Activated T-helper 2 cell treated with anti-CD3 and anti-CD28 coated beads, Interferon-gamma antibody, Interleukin-2, Interleukin-4, amounts not matched to agents 10 μg/mL and 5 μg/mL and 100 μg/mL, durations not matched to agents 14 hours and 24 hours and 36 hours (primary cell): ENCODE data around the gene GEMIN5. TPM values are rescaled to one million over a fixed set of nuclear protein-coding genes. Genes with fewer than 3 reads are reported as not detected.
"Not testable (repeated sequence)": the region's sequence is repeated elsewhere in the genome, so short reads cannot be mapped to it uniquely, and the experiment has no call there.

Source experiments
- DNase-seq: peaks from one replicate; pipeline ENCODE4 v3.0.0; 2021; ENCODE audit warnings: low spot score
- H3K27ac Mint-ChIP-seq: one replicate; pipeline ENCODE4 v1.8.0; 2021; ENCODE audit warnings: mixed read lengths
- H3K27me3 Mint-ChIP-seq: one replicate; pipeline ENCODE4 v1.8.0; 2021; ENCODE audit warnings: low read depth, mixed read lengths
- H3K36me3 Mint-ChIP-seq: one replicate; pipeline ENCODE4 v1.8.0; 2021; ENCODE audit warnings: low read depth, mixed read lengths
- H3K4me1 Mint-ChIP-seq: one replicate; pipeline ENCODE4 v1.8.0; 2021; ENCODE audit warnings: low read depth, mixed read lengths
- H3K4me3 Mint-ChIP-seq: one replicate; pipeline ENCODE4 v1.8.0; 2021; ENCODE audit warnings: low read depth, mild to moderate bottlenecking, moderate library complexity, mixed read lengths
- H3K9me3 Mint-ChIP-seq: one replicate; pipeline ENCODE4 v1.8.0; 2021; ENCODE audit warnings: mixed read lengths
- intact Hi-C: fragments of 100-400 bp; cut with micrococcal nuclease; formaldehyde crosslinking; loops from one replicate; pipeline ENCODE4 v1.15.1; 2023
- total RNA-seq: library from RNA; stranded (reverse); gene quantifications from 2 replicates; pipeline ENCODE4 v1.2.3, GENCODE V29; 2022

Gene GEMIN5, protein sequence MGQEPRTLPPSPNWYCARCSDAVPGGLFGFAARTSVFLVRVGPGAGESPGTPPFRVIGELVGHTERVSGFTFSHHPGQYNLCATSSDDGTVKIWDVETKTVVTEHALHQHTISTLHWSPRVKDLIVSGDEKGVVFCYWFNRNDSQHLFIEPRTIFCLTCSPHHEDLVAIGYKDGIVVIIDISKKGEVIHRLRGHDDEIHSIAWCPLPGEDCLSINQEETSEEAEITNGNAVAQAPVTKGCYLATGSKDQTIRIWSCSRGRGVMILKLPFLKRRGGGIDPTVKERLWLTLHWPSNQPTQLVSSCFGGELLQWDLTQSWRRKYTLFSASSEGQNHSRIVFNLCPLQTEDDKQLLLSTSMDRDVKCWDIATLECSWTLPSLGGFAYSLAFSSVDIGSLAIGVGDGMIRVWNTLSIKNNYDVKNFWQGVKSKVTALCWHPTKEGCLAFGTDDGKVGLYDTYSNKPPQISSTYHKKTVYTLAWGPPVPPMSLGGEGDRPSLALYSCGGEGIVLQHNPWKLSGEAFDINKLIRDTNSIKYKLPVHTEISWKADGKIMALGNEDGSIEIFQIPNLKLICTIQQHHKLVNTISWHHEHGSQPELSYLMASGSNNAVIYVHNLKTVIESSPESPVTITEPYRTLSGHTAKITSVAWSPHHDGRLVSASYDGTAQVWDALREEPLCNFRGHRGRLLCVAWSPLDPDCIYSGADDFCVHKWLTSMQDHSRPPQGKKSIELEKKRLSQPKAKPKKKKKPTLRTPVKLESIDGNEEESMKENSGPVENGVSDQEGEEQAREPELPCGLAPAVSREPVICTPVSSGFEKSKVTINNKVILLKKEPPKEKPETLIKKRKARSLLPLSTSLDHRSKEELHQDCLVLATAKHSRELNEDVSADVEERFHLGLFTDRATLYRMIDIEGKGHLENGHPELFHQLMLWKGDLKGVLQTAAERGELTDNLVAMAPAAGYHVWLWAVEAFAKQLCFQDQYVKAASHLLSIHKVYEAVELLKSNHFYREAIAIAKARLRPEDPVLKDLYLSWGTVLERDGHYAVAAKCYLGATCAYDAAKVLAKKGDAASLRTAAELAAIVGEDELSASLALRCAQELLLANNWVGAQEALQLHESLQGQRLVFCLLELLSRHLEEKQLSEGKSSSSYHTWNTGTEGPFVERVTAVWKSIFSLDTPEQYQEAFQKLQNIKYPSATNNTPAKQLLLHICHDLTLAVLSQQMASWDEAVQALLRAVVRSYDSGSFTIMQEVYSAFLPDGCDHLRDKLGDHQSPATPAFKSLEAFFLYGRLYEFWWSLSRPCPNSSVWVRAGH (N-terminal part only)
- 33.9 and 36.7 TPM in 2 replicates for total RNA-seq

DNA sequence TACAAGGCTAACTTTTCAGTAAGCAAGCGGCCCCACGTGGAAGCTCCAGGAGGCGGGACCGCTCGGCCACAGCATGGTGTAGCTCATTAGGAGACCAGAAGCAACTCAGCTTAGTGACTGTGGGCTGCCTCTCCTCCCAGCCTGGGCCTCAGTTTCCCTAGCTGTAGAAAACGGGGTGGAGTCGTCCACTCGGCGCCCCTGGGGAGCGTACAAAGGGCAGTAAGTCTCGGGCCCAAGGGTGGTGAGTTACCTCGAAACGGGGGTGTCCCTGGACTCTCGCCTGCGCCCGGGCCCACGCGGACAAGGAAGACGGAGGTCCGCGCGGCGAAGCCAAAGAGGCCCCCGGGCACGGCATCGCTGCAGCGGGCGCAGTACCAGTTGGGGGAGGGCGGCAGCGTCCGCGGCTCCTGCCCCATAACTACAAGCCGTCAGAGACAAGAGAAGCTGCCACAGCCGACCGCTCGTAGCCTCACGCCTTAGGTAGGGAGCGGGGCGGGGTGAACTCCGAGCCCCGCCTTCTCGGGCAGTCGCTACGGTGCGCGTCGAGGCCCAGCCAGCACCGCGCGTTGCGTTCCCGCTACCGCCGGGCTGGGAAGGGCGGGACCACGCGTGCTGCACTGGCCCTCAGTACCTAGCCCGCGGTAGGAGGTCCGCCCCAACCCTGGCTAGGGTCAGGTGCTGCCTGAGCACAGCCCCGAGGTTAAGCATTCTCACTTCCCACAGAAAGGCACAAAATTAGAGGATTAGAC is at the start of gene GEMIN5:
Gene GEMIN5, minus strand, starts transcription at position 494 of the 749 bp plus-strand sequence. Its CDS starts 78 bp downstream, at position 416.
- Mint-ChIP-seq H3K27me3 (no peaks in the 10 kb centered on the region), H3K36me3 (peaks cover 27% of the 10 kb centered on the region), H3K4me1 (peaks cover 42% of the 10 kb centered on the region), H3K9me3 (no peaks in the 10 kb centered on the region), H3K4me3 (peak within 1 kb of the TSS; percentile 89), H3K27ac (peak within 1 kb of the TSS; percentile 79)
- peak; percentile 80 for DNase-seq
- intact Hi-C loops, result loop anchor here (1.0 kb wide), 1 partner anchor 80 kb away; the partner anchor contains the start of gene CNOT8

DNA sequence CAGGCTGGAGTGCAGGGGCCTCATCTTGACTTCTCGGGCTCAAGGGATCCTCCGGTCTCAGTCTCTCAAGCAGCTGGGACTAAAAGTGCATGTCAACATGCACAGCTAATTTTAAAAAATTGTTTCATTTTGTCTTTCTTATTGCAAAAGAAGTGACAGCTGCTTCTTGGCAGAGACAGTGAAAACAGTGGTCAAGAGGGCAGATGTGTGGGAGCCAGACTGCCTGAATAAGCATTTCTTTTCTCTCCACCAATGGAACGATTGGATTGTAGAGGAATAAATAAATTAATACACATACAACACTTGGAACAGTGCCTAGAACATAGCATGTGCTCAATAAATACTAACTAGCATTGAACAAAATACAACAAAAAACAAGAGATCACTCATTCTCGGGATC is 48.1 kb upstream of the GEMIN5 start:
- Mint-ChIP-seq H3K9me3 (no peaks in the 10 kb centered on the region), H3K4me3 (no peak overlapping the region), H3K4me1 (no peaks in the 10 kb centered on the region), H3K27ac (no peak overlapping the region), H3K36me3 (no peaks in the 10 kb centered on the region), H3K27me3 (peaks cover 18% of the 10 kb centered on the region)
- DNase-seq, result no peak
- intact Hi-C loops, result no loop called here

DNA sequence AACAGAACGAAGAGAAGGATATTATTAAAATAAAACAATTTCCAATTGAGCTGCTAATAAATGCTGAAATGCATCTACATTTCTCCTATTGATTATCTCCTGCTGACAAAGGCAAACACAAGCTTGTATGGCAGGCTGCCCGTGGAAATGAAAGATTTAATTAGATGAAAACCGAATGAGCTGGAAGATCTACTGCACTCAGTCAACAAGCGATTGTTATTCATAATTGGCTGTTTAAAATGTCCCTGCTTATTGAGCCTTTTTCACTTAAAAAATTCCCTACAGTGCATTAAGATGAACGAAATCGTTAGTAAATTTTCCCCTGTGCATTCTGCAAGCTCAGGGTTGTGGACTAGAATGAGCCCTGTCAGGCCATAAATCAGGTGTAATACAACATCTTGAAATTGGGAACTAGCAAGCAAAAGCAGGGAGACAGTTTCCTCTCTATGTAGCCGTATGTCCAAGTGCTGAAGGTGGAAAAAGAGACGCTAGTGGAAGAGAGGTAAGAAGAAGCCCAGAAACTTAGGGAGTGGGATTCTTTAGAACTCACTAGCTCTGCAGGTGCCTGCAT is 47.0 kb upstream of the GEMIN5 start:
- Mint-ChIP-seq H3K27me3 (peaks cover 18% of the 10 kb centered on the region), H3K27ac (no peak overlapping the region), H3K36me3 (no peaks in the 10 kb centered on the region), H3K4me1 (no peaks in the 10 kb centered on the region), H3K4me3 (no peak overlapping the region), H3K9me3 (no peaks in the 10 kb centered on the region)
- DNase-seq, result no peak
- intact Hi-C loops, result no loop called here

DNA sequence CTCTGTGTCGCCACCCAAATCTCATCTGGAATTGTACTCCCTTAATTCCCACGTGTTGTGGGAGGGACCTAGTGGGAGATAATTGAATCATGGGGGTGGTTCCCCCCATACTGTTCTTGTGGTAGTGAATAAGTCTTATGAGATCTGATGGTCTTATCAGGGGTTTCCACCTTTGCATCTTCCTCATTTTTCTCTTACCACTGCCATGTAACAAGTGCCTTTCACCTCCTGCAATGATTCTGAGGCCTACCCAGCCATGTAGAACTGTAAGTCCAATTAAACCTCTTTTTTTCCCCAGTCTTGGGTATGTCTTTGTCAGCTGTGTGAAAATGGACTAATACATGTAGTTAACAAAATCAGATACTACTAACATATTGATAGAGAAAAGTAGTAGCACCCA is 40.3 kb upstream of the GEMIN5 start:
- H3K27me3 Mint-ChIP-seq, H3K36me3 Mint-ChIP-seq, H3K4me1 Mint-ChIP-seq, intact Hi-C loops, H3K9me3 Mint-ChIP-seq, DNase-seq, H3K4me3 Mint-ChIP-seq, H3K27ac Mint-ChIP-seq: not testable (repeated sequence)

DNA sequence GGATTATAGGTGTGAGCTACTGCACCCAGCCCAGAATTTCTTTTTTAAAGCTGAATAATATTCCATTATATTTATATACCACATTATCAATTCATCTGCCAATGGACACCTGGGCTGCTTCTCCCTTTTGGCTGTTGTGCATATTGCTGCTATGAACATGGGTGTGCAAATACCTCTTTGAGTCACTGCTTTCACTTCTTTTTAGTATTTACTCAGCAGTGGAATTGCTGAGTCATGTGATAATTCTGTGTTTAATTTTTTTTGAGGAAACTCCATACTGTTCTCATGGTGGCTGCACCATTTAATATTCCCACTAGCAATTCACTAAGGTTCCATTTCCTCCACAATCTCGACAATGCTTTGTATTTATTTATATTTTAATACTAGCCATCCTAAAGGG is 39.4 kb upstream of the GEMIN5 start:
- no peak for DNase-seq

DNA sequence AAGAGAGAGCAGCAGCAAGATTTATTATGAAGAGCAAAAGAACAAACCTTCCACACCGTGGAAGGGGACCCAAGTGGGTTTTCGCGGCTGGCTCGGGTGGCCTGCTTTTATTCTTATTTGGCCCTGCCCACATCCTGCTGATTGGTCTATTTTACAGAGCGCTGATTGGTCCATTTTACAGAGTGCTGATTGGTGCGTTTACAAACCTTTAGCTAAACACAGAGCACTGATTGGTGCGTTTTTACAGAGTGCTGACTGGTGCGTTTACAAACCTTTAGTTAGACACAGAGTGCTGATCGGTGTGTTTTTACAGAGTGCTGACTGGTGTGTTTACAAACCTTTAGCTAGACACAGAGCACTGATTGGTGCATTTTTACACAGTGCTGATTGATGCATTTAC is 38.1 kb upstream of the GEMIN5 start:
- DNase-seq, intact Hi-C loops, H3K27me3 Mint-ChIP-seq, H3K4me1 Mint-ChIP-seq, H3K27ac Mint-ChIP-seq, H3K9me3 Mint-ChIP-seq, H3K36me3 Mint-ChIP-seq, H3K4me3 Mint-ChIP-seq: not testable (repeated sequence)

More for the DNA sequence above, 39.4 kb upstream of the GEMIN5 start:
- H3K4me1 Mint-ChIP-seq, result no peaks in the 10 kb centered on the region
- intact Hi-C loops, result no loop called here
- no peaks in the 10 kb centered on the region for H3K9me3 Mint-ChIP-seq
- H3K27ac Mint-ChIP-seq, result no peak overlapping the region
- no peaks in the 10 kb centered on the region for H3K27me3 Mint-ChIP-seq
- H3K4me3 Mint-ChIP-seq, result no peak overlapping the region
- H3K36me3 Mint-ChIP-seq, result peaks cover 3% of the 10 kb centered on the region

DNA sequence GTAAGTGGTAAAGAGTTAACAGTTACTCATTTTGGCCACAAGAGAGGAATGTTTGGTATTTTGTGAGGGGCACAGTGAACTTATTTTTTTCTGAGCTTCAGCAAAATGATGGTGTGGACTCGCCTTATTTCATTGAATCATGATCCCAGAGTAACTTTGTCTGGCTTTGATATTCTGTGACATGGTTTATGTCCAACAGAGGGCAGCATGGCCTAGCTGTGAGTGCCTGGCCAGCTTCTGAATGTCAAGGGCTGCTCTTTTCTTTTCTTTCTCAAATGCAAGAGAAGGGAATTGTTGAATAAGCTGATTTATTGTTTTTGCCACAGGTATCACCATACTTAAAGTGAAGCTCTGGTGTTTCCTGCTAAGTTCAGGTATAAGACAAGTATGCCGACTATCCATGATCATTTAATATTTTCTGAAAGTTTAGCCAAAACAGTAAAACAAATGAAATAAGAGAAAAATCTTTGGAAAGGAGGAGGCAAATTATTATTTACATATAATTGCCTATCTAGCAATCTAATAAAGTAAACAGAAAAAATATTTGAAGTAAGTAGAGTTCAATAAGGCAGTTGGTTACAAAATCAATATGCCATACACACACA is 34.6 kb upstream of the GEMIN5 start:
- intact Hi-C loops, result no loop called here
- no peak for DNase-seq
- Mint-ChIP-seq H3K9me3 (no peaks in the 10 kb centered on the region), H3K4me1 (no peaks in the 10 kb centered on the region), H3K27ac (no peak overlapping the region), H3K4me3 (no peak overlapping the region), H3K27me3 (no peaks in the 10 kb centered on the region), H3K36me3 (peaks cover 13% of the 10 kb centered on the region)

DNA sequence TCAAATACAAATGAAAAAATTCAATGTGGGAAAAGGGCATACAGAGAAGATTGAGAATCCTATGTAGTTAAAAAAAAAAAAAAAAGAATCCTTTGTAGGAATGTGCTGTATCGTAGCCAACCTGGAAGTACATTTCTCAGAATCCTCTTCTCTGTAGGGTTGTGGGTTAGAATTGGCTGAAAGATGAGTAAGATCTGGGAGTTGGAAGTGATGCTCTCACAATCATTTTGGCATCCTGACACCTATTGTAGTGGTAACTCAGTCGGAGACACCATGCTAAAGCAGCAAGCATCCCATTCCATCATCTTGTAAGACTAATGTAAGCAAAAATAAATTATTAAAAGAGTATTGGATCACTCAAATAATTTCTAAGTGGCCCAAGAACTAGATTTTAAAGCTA is 33.5 kb upstream of the GEMIN5 start:
- H3K36me3 Mint-ChIP-seq, result peaks cover 22% of the 10 kb centered on the region
- no peaks in the 10 kb centered on the region for H3K27me3 Mint-ChIP-seq
- no peak overlapping the region for H3K27ac Mint-ChIP-seq
- H3K4me3 Mint-ChIP-seq, result no peak overlapping the region
- H3K9me3 Mint-ChIP-seq, result no peaks in the 10 kb centered on the region
- intact Hi-C loops, result no loop called here
- no peaks in the 10 kb centered on the region for H3K4me1 Mint-ChIP-seq
- DNase-seq, result no peak

DNA sequence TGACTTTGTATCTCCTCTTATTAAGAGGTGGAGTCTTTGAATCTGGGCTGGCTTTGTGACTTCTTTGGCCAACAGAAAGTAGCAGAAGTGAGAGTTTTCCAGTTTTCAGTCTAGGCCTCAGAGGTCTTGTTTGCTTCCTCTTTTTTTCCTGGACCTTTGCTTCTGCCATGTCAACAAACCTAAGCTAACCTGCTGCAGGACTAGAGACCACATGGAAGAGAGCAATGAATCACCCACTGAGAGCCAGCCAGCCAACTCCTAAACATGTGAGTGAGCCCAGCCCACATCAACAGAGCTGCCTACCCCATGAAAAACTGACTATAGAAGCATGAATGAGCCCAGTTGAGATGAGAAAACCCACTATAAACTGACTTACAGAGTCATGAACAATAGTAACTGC is 32.7 kb upstream of the GEMIN5 start:
- H3K27ac Mint-ChIP-seq, result no peak overlapping the region
- H3K9me3 Mint-ChIP-seq, result no peaks in the 10 kb centered on the region
- no peaks in the 10 kb centered on the region for H3K27me3 Mint-ChIP-seq
- peaks cover 5% of the 10 kb centered on the region for H3K4me1 Mint-ChIP-seq
- intact Hi-C loops, result no loop called here
- DNase-seq, result no peak
- H3K4me3 Mint-ChIP-seq, result no peak overlapping the region
- H3K36me3 Mint-ChIP-seq, result peaks cover 28% of the 10 kb centered on the region

DNA sequence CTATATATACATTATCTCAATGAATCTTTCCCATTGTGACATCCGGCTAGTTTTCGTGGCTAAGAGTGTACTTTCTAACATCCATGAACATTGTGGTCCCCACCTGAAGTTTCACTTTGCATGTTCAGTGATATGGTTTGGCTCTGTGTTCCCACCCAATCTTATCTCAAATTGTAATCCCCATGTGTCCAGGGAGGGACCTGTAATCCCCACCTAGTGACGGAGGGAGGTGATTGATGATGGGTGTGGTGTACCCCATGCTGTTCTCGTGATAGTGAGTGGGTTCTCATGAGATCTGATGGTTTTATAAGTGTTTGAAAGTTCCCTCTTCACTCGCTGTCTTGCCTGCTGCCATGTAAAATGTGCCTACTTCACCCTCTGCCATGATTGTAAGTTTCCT is 30.9 kb upstream of the GEMIN5 start:
- H3K4me1 Mint-ChIP-seq, result peaks cover 11% of the 10 kb centered on the region
- no peak overlapping the region for H3K27ac Mint-ChIP-seq
- no peak for DNase-seq
- intact Hi-C loops, result no loop called here
- H3K27me3 Mint-ChIP-seq, result no peaks in the 10 kb centered on the region
- H3K4me3 Mint-ChIP-seq, result no peak overlapping the region
- H3K36me3 Mint-ChIP-seq, result peaks cover 33% of the 10 kb centered on the region
- H3K9me3 Mint-ChIP-seq, result no peaks in the 10 kb centered on the region

DNA sequence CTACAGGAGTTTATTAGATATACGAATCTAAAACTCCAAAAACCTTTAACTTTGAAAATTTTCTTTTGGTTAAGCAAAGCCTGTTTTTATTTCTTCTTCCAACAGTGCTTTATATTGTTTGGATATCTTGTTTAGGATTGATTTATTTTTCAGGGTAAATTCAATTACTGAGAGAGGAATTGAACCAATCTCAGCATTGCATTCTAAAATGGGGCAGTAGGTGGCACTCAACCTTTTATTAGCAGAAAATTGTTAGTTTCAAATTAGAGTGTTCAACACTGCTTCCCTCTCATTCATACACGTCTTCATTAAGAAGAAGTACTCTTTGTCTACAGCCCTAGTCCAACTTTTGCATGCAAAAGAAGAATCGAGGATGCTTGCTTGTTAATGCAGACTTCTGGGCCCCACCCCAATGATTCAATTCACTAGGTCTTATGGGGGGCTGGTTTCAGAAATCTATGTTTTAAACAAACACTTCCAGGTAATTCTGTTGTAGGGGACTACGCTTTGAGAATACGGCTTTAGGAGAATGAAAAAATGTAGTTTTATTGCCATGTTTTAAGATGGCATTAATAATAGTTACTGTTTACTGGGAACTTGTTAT is 29.5 kb upstream of the GEMIN5 start:
- Mint-ChIP-seq H3K9me3 (no peaks in the 10 kb centered on the region), H3K4me3 (no peak overlapping the region), H3K27ac (no peak overlapping the region), H3K4me1 (peaks cover 11% of the 10 kb centered on the region), H3K36me3 (peaks cover 34% of the 10 kb centered on the region), H3K27me3 (no peaks in the 10 kb centered on the region)
- intact Hi-C loops, result no loop called here
- no peak for DNase-seq
